Measurements from ENCODE around the gene IRGQ. TPM values are rescaled to one million over a fixed set of nuclear protein-coding genes. Genes with fewer than 3 reads are reported as not detected.

Gene IRGQ
- total RNA-seq, 4 donors from 2014 or later, result 9.6 to 18.4 (median 15.1) TPM

DNA sequence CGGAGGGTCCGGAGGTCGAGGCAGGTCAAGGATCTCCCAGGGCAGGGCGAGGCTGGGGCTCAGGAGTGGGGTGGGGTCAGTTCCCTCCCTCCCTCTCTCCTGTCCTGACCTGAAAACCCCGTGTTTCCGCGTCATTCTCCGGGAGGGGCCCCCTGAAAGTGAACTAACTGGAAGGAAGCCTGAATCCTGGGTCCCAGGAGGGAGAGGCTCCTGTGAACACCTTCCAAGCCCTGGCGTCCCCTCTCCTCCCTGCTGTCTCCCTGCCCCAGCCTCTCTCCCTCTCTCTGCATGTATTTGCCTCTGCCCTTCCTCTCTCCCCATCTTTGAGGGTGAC is 44.5 kb upstream of the IRGQ start:
- peak overlapping the region in 3 of 4 donors; percentile 75 to 93 (median 80) for H3K27ac ChIP-seq
- H3K4me1 ChIP-seq, result peaks cover 9 to 41% (median 10%) of the 10 kb centered on the region in 3 donors
- H3K27me3 ChIP-seq, result peaks cover 0 to 20% (median 0%) of the 10 kb centered on the region in 4 donors
- no peak for DNase-seq
- H3K9me3 ChIP-seq, result no peaks in the 10 kb centered on the region
- peak overlapping the region; percentile 49 to 80 (median 69) for H3K4me3 ChIP-seq
- TF ChIP-seq POLR2A (IDR thresholded peaks at IDR 0.05) (peak in 1 of 4 donors; percentile 25), CTCF (IDR thresholded peaks at IDR 0.05) (no peak)
- WGBS, 2 donors, result 0 to 20% methylated on average over 2 to 5 of the region's 9 CpGs
- H3K36me3 ChIP-seq, result no peaks in the 10 kb centered on the region
- intact Hi-C loops (cut with DNase I), result no loop called here

- intact Hi-C loops (cut with DNase I), result no loop called here
- peak within 1 kb of the TSS; percentile 49 to 80 (median 69) for H3K4me3 ChIP-seq
- WGBS, 2 donors, result 1 to 5% methylated on average over 30 to 31 of the region's 110 CpGs
- no peaks in the 10 kb centered on the region for H3K9me3 ChIP-seq
- TF ChIP-seq POLR2A (IDR thresholded peaks at IDR 0.05) (no peak), CTCF (IDR thresholded peaks at IDR 0.05) (no peak)
- peaks cover 0 to 20% (median 0%) of the 10 kb centered on the region in 4 donors for H3K27me3 ChIP-seq
- peaks cover 12 to 47% (median 12%) of the 10 kb centered on the region in 3 donors for H3K4me1 ChIP-seq
- no peaks in the 10 kb centered on the region for H3K36me3 ChIP-seq
- DNase-seq, result no peak
- H3K27ac ChIP-seq, result peak within 1 kb of the TSS; percentile 63 to 93 (median 78)
These were observed 43.8 kb upstream of the IRGQ start, which contains the start of gene CADM4 for GRCh38 chr19:43639519-43640423. CADM4 (minus strand) TSS chr19:43639850; CDS start chr19:43639790, 60 bp downstream.

GRCh38 chr19:43638995-43639518 is 43.1 kb upstream of the IRGQ start:
- WGBS, 2 donors, result 9 to 21% methylated on average over 16 to 17 of the region's 18 CpGs
- Histone ChIP-seq H3K9me3 (no peaks in the 10 kb centered on the region), H3K4me3 (peak overlapping the region; percentile 49 to 80 (median 69)), H3K27ac (peak overlapping the region in 3 of 4 donors; percentile 49 to 80 (median 75)), H3K4me1 (peaks cover 13 to 54% (median 19%) of the 10 kb centered on the region in 3 donors), H3K27me3 (peaks cover 0 to 20% (median 0%) of the 10 kb centered on the region in 4 donors), H3K36me3 (no peaks in the 10 kb centered on the region)
- TF ChIP-seq POLR2A (IDR thresholded peaks at IDR 0.05) (no peak), CTCF (IDR thresholded peaks at IDR 0.05) (no peak)
- intact Hi-C loops (cut with DNase I), result no loop called here
- DNase-seq, result no peak

- Histone ChIP-seq H3K4me3 (peak overlapping the region in 3 of 4 donors; percentile 63 to 80 (median 75)), H3K27me3 (peaks cover 0 to 20% (median 0%) of the 10 kb centered on the region in 4 donors), H3K27ac (no peak overlapping the region), H3K36me3 (no peaks in the 10 kb centered on the region), H3K4me1 (peaks cover 13 to 58% (median 20%) of the 10 kb centered on the region in 3 donors), H3K9me3 (no peaks in the 10 kb centered on the region)
- no peak for TF ChIP-seq CTCF (IDR thresholded peaks at IDR 0.05)
- no peak for TF ChIP-seq POLR2A (IDR thresholded peaks at IDR 0.05)
- intact Hi-C loops (cut with DNase I), result no loop called here
- WGBS, 2 donors, result 72 to 75% methylated on average over 12 to 13 of the region's 13 CpGs
- no peak for DNase-seq
These were observed 42.5 kb upstream of the IRGQ start for GRCh38 chr19:43638214-43638994.

All from esophagus squamous epithelium (tissue), 5 donors.